NCI-H2227 (cell line): ENCODE data around the gene GAS6.

Experiments used
- DNase-seq: peaks from one replicate; lab custom pipeline; 2025; ENCODE audit not compliant: unreplicated experiment; lab: John Stamatoyannopoulos, UW

Gene GAS6

DNA sequence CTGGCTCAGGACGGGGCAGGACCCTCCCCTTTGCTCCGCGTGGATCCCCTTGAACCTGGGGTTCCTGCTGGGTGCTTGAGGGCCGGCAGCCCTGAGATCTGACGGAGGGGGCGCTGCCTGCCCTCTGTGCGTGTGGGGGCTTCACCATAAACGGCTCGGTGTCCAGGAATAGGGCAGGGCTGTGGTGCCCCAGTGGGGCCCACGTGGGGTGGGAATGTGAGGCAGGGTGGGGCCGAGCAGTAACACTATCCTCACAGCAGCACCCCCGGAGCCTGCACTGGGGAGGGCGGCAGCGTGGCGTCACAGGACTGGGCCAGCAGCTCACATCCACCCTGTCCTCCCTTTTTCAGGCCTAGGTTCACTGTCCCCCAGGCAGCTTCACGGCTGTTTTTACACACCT, 38.0 kb downstream of the GAS6 start:
- DNase-seq = no peak

DNA sequence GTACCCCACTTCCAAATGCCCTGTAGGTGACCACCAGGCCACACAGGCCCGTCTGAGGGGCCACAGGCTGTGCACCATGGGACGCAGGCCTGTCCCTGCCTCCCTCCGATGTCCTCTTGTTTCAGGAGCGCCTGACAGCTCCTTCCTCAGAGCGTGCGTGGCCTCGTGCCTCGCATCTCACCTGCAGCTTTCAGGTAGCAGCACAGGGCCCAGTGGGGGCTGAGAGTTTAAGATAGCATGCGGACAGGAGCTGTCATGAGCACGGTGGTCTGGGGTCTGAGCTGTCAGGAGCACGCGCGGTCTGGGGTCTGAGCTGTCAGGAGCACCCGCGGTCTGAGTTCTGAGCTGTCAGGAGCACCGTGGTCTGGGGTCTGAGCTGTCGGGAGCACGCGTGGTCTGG, 40.1 kb downstream of the GAS6 start:
- no peak for DNase-seq

DNA sequence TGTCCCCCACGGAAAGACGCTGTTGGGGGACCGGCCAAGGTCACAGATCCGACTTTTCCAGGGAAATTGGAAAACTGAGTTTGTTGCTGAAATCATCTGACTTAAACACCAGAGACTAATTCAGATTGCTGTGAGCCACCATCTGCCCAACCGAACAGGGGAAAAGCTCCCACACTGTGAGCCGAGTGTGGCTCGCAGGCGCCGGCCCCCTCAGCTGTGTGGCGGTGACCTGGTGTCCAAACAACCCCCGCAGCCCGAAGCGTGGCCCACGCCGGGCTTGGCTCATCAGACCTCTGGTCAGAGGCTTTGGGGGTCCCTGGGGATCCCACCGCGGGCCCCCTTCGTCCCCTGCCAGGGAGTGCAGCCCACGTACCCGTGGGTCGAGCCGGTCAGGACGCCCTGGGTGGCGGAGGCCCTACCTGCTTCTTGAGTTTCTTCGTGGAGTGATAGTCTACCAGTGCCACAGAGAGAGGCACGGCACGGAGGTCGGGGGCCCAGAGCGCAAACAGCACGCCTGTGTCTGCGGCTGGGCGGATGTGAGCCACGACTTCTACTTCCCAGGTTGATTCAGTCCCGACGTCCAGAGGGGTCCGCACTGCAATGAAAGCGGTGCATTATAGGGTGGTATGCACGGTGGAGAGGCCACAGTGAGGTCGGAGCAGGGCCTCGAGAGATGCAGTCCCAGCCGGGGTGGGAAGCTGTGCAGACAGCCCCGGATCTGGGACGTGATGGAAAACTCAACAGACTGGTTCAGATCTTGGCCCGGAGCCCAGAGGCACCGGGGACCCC, 40.7 kb downstream of the GAS6 start:
- DNase-seq = no peak

DNA sequence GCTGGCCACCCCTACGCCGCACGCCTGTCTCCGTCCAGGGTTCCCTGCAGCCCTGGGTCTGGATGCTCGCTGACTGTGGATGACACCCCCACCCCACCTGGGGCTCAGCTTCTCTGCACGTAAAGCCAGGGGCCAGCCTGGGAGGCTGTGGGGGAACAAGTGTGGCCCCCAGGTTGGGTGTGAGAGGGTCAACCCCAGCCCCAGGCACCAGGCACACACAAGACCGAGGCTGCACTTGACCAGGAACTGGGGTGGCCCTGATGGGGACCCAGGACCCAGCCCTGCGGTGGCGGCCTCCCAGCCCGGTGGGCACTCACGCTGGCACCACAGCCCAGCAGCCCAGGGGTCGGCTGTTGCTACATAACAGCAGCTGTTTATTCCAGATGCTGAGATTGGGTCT, 41.6 kb downstream of the GAS6 start:
- DNase-seq = no peak

DNA sequence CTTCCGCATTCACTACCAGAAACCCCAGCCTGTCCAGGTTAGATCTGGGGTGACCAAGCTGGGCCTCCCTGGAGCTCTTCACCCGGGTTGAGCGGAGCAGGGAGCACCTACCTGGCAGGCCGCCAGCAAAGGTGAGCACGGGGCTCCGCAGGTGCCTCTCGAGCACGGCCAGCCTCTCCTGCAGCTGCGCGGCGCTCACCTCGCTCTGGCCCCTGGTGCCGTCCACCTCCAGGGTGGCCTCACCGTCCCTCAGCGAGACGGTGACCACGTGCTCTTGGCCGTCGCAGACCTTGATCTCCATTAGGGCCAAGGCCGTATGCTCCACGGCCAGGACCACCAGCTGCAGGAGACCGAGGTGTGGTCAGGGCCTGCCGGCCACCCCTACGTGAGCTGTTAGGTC, 42.0 kb downstream of the GAS6 start:
- no peak for DNase-seq

DNA sequence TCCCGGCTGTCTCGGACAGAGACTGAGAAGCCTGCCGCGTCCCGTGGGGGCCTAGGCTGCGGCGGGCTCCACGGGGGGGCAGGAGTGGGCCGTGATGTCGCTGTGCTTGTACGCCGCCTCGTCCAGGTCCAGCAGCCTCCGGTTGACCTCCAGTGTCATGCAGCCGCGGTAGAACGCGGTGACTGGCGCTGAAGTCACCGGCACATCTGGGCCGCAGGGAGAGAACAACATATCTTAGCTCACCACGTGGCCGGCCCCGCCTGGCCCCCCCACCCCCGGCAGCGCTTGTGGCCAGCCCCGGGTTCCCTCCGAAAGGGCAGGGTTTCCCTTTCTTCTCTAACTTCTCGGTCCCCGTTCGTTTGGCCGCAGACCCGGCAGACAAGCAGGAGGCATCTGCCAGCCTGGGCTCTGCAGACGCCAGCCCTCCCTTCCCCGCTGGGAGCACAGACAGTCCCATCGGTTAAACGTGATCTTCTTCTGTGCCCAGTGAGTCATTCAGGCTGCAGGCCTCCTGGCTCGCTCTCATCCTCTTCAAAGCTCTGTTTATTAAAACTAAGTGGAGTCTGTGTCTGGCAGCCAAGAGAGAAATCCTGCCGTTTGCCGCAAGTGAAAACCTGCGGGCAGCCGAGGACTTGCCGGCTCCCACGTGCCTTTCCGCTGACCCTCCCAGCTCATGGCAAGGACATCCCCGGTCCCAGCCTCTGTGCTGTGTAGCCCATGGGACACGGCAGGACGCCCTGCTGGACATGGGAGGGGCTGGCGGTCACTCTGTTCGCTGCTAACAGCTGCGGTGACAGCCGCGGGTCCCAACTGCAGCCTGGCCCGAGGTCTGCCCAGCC, 42.8 kb downstream of the GAS6 start:
- peak; percentile 52 for DNase-seq

DNA sequence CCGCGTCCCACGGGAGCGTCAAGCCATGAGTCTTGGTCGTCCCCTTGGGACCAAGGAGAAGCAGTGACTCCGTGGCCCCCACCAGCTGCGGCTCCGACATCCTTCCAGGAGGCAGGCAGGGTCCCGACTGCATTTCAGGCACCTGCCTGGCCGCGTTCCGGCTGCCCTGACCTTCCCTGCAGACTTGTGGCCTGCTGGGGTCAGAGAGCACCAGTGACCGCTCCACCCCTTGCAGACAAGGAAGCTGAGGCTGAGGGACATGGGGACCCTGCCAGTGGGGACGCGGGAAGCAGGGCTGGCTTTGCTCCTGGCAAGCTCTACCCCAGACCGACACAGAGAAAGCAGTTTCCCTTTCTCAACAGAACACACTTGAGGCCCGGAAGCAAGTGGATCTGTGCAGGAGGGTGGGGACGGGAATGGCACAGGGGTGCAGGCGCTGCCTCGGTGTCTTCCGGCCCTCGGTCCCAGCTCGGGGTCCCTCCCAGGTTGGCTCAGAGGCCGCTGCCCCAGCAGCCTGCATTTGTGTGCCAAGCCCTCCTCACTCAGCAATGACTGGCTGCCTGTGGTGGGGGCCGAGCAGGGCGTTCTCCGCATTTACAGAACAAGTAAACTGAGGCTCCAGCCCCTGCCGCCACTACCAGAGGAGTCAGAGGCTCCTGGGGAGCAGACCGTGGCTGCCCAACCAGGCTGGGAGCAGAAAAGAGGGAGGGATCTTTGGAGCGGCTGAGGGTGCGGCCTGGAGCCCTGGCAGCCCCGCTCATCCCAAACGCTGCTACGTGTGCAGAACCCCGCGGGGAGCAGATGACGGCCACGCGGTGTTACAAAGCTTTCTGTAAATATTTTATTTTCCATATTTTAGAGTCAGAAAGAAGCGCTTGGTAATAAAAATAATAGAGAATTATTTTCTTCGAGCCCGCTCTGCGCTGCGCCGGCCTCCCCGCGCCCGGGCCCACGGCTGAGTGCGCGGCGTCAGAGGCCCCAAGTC, 43.9 kb downstream of the GAS6 start:
- no peak for DNase-seq

DNA sequence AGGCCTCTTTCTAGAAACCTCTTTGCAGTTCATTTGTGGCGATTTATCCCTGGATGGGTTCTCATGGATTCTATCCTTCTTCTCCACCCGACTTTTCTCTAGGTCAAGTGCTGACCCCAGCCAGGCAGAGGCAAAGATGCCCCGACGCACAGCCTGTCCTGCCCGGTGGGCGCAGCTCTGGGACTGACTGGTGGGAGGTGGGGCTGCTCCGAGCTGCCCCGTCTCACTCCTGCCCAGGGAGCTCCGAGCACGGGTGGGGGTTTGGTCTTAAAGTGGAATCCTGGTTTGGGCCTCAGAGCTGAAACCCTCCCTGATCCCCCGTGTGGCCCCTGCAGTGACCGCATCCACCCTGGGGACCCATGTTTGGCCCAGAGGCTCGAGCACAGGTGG, 44.5 kb downstream of the GAS6 start:
- no peak for DNase-seq

DNA sequence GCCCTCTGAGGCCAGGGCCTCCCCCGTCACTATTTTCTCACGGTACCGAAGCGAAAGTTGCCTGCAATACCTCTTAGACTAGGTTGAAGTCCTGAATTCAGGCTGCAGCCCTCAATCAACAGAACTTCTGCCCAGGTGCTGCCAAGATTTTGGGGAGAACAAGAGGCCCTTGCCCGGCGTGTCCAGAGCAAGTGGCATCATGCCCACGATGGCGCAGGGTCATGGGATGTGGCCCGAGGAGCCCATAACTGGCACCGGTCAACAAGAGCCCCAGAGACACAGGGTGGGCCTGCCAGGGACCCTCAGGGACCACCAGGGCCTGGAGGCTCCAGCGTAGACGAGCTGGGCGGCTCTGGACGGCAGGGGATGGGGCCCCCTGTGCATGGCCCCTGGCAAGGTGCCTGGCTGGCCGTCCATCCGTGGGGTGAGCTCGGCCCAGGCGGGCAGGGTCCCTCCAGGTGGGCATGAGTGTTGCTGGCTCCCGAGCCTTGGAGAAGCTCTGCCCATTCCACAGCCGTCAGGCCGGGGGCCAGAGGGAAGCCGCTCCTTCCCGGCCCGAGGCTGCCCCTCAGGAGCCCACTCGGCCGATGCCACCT, 45.1 kb downstream of the GAS6 start:
- no peak for DNase-seq

DNA sequence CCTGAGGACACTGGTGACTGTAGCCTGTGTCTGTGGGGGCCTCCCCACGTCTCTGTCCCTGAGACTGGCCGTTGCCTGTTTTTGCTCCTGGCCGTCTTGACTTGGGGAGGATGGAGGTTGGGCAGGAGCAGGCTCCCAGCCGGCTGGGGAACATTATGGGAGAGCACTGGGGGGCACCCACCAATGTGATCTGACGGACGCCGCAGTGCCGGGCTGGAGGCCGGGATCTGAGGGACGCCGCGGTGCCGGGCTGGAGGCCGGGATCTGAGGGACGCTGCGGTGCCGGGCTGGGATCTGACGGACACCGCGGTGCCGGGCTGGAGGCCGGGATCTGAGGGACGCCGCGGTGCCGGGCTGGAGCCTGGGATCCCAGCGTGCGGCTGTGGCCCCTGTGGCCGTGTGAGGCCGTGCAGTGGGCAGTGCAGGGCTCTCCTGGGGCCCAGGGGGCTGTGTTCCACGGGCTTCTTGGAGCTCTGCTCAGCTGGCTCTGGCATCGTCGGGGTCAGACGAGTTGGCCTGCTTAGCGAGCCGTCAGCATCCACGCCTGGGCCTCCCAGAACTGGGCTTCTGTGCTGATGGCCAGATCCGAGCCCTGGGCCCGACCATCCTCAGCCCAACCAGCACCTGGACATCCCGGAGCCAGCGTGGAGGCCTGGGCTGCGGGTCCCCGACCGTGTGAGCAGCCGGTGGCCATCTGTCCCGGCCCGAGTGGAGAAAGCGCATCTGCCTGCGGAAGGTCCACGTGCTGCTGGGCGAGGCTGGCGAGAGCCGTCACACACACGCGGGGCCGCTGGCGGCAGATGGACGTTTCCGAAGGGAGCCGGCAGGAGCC, 45.8 kb downstream of the GAS6 start:
- no peak for DNase-seq

DNA sequence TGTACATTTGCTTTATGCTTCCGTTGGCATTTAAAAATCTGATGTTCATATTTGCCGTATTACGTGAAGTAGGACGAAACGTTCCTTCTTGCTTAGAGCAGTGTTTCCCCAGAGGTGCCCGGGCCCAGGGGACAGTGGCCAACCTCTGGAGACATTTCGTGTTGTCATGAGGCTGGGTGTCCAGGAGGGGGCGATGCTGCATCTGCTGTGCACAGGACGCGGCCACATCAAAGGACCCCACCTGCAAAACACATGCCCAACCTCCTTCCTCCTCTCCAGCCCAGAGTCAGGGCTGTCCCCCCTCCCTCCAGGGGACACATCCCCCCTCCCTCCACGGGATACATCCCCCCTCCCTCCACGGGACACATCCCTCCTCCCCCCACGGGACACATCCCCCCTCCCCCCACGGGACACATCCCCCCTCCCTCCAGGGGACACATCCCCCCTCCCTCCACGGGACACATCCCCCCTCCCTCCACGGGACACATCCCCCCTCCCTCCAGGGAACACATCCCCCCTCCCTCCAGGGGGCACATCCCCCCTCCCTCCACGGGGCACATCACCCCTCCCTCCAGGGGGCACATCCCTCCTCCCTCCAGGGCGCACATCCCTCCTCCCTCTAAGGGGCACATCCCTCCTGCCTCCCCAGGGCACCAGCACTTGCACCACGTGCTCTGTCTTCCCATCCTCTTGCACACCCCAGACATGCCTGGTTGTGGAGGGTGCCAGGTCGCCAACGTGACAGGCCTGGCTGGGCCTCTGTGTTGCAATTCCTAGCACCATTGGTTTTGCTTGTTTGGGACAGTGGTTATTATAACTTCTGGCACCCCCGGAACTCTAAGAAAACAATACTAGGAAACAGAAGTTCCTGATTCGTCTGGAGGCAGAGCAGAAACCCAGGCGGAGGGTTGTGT, 46.7 kb downstream of the GAS6 start:
- peak; percentile 79 for DNase-seq

DNA sequence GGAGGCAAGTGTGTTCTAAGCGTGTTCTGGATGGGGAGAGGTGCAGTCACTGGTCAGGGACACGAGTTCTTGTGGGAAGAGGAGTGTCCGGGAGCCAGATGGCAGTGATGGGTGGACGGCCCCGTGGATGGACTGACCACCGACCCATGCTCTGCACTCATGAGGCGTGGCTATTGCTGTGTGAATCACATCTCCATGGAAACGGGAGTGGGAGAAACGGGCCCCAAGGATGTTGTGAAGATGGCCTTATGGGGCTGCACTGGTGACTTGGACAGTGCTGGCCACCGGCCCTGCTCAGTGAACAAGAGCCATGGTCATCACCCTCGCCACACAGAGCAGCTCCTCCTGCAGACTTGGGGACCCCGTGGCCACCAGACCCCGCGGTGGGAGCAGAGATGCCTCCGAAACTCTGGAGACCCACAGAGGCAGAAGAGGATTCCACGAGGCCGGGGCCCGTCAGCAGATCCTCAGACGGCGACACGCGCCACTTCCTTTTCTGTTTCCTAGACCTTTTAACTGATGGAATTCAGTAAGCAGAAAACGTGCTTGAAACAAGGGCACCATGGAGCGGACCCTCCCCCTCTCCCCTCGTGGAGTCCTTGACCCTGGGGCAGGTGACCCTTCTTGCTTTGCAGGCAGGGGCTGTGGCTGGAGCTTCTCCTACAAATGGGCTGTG, 47.5 kb downstream of the GAS6 start:
- DNase-seq = no peak

DNA sequence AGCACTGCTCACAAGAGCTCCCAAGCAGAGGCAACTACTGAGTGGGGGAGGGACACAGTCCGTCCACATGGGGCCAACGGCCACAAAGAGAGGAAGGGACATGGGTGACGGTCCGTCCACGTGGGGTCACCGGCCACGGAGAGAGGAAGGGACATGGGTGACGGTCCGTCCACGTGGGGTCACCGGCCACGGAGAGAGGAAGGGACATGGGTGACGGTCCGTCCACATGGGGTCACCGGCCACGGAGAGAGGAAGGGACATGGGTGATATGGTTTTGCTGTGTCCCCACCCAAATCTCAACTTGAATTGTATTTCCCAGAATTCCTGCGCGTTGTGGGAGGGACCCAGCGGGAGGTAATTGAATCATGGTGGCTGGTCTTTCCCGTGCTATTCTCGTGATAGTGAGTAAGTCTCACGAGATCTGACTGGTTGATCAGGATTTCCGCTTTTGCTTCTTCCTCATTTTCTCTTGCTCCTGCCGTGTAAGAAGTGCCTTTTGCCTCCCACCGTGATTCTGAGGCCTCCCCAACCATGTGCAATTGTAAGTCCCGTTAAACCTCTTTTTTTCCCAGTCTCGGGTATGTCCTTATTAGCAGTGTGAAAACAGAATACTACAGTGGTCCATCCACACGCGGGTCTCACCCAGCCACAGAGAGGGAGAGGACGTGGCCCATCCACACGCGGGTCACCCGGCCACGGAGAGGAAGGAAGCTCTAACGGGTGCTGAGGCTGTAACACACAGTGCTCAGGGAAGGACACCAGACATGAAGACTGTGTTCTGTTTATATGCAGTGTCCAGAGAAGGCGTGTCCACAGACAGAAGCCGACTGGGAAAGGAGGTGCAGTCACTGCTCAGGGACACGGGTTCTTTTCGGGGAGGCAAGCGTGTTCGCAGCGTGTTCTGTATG, 48.5 kb downstream of the GAS6 start:
- no peak for DNase-seq

DNA sequence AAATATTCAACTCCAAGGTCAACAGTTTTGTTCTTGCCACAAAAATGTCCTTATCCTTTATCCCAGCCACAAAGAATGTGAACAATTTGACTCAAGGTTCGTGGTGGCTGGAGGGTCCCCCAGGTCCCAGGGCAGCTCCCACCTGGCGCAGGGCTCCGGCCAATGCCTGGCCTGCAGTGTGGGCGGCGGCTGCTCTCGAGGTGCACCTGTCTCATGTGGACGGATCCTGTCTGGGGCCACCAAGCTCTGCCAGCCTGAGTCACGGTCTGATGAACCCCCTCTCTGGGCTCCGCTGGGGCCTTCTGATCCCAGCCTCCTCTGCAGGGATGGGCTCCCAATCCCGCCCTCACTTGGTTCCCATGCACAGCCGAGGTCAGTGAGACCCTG, 49.4 kb downstream of the GAS6 start:
- DNase-seq = no peak

DNA sequence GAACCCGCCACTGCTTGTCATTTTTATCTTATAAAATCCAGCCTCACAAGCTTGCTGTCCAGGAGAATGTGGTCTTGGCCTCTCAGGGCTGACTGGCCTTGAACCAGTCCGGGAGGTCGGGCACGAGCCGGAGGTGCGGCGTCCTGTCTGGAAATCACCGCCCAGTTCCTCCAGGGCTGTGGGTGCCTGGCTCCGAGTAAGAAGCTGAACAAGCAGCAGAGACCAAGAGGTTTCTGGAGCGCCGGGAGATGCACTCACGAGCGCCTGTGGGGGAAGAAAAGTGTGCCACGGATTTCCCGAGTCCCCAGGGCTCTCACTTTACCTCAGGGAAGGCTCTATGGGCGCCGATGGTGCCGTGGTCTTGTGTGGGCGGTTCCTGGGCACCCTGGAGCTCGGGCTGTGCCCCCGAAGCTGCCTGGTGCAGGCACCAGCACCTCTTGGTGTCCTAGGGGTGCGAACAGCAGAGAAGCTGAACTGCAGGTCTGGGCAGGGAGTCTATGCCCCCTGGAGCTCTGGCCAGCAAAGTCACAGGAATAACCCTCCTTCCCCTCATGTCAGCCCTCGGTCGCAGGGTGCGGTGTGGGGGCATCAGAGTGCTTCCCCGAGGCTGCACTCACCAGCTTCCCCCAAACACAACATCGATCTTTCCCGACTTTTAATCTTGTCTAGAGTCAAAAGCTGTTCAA, 50.0 kb downstream of the GAS6 start:
- DNase-seq = no peak

DNA sequence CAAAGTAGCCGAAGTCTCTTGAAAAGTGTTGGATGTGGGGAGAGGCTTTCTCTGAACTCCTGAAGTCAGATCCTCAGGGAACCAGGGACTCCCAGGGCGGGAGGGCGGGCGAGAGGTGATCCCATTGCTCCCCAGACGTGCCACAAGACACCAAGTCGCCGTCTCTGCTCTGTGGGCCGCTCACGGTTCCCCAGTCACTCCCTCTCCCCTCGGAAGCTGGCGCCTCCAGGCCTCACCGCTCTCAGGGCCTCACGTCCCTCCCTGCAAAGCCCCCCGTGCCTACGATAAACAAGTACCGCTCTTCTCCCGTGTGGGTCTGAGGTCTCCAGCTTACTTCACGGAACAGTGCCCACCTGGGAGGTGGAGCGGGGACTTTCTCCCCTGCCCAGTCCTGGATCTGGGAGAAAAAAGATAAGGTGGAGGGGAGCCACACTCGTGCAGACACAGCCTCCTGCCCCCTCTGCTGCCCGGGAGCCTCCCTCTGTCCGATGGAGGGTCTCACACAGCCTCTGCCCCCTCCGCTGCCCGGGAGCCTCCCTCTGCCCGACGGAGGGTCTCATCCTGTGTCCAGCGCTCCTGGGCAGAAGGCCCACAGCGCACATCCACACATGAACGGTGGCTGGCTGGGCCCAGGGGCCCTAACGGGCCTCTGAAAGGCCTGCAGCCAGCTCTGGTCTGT, 50.7 kb downstream of the GAS6 start:
- no peak for DNase-seq
